Mesenchymal stem cell (in vitro differentiated cells and primary cell): ENCODE data around the gene PSTPIP2.
A peak's percentile ranks its signal among the peaks of the same experiment; 100 is the strongest.

Experiments used
- DNase-seq: peaks from one replicate; pipeline ENCODE4 v3.0.0-alpha.2; 2013
- H2AFZ ChIP-seq: one replicate; pipeline ENCODE4 v1.6.1; 2013; ENCODE audit warnings: low read depth, mild to moderate bottlenecking, control low read depth, inconsistent platforms, low read length, moderate library complexity
- H2AK5ac ChIP-seq: 2 replicates; pipeline ENCODE4 v1.6.1; 2013; ENCODE audit warnings: low read length, moderate library complexity, mild to moderate bottlenecking, inconsistent platforms; ENCODE audit not compliant: severe bottlenecking
- H2BK120ac ChIP-seq: one replicate; pipeline ENCODE4 v1.6.1; 2013; ENCODE audit warnings: low read depth, mild to moderate bottlenecking, inconsistent platforms, low read length, moderate library complexity
- H2BK12ac ChIP-seq, 2 experiments: one replicate each; pipeline ENCODE4 v1.6.1; 2013; ENCODE audit warnings: inconsistent platforms in 2 of 2, low read length in 2 of 2, mild to moderate bottlenecking in 2 of 2, moderate library complexity in 2 of 2, control low read depth in 1 of 2
- H2BK15ac ChIP-seq: one replicate; pipeline ENCODE4 v1.6.1; 2013; ENCODE audit warnings: mild to moderate bottlenecking, low read depth, inconsistent platforms; ENCODE audit not compliant: poor library complexity, severe bottlenecking
- H2BK5ac ChIP-seq: 2 replicates; pipeline ENCODE4 v1.6.1; 2013; ENCODE audit warnings: low read depth, mild to moderate bottlenecking, low read length, control low read depth, inconsistent platforms; ENCODE audit not compliant: poor library complexity, severe bottlenecking
- H3K14ac ChIP-seq, 2 experiments: one replicate each; pipeline ENCODE4 v1.6.1; 2013; ENCODE audit warnings: inconsistent platforms in 2 of 2, low read length in 2 of 2, control low read depth in 1 of 2, mild to moderate bottlenecking in 1 of 2, moderate library complexity in 1 of 2
- H3K18ac ChIP-seq, 2 experiments: one replicate each; pipeline ENCODE4 v1.6.1; 2013; ENCODE audit warnings: inconsistent platforms in 2 of 2, low read length in 2 of 2, control low read depth in 1 of 2, low read depth in 1 of 2, mild to moderate bottlenecking in 1 of 2
- H3K23ac ChIP-seq, 2 experiments: one replicate each; pipeline ENCODE4 v1.6.1; 2013; ENCODE audit warnings: inconsistent platforms in 2 of 2, low read length in 2 of 2, mild to moderate bottlenecking in 2 of 2, moderate library complexity in 2 of 2, control low read depth in 1 of 2
- H3K27ac ChIP-seq: 2 replicates; pipeline ENCODE4 v1.5.1; 2013; ENCODE audit warnings: mild to moderate bottlenecking, moderate library complexity, low read length, control low read depth, inconsistent platforms; ENCODE audit not compliant: poor library complexity, severe bottlenecking
- H3K27me3 ChIP-seq, 2 experiments: 2 replicates each; pipeline versions ENCODE4 v1.6.1 to v1.7.0; 2013; ENCODE audit warnings: low read length in 2 of 2, mild to moderate bottlenecking in 2 of 2, moderate library complexity in 2 of 2, control low read depth in 1 of 2, inconsistent platforms in 1 of 2; ENCODE audit not compliant: control insufficient read depth in 1 of 2, insufficient read depth in 1 of 2
- H3K36me3 ChIP-seq, 2 experiments: 2 replicates each; pipeline versions ENCODE4 v1.6.1 to v1.7.0; 2013; ENCODE audit warnings: low read length in 2 of 2, control low read depth in 1 of 2, inconsistent platforms in 1 of 2, low read depth in 1 of 2, mild to moderate bottlenecking in 1 of 2; ENCODE audit not compliant: insufficient read depth in 2 of 2, control insufficient read depth in 1 of 2
- H3K4ac ChIP-seq, 2 experiments: one replicate each; pipeline ENCODE4 v1.6.1; 2013; ENCODE audit warnings: inconsistent platforms in 2 of 2, low read length in 2 of 2, mild to moderate bottlenecking in 2 of 2, moderate library complexity in 2 of 2, control low read depth in 1 of 2, low read depth in 1 of 2
- H3K4me1 ChIP-seq: 2 replicates; pipeline ENCODE4 v1.6.1; 2013; ENCODE audit warnings: low read depth, low read length, control low read depth; ENCODE audit not compliant: control insufficient read depth, insufficient read depth
- H3K4me2 ChIP-seq: 2 replicates; pipeline ENCODE4 v1.6.1; 2013; ENCODE audit warnings: low read length, mild to moderate bottlenecking, inconsistent platforms; ENCODE audit not compliant: poor library complexity, severe bottlenecking
- H3K4me3 ChIP-seq, 2 experiments: 2 replicates each; pipeline versions ENCODE4 v1.5.1 to v1.7.0; 2013; ENCODE audit warnings: low read length in 2 of 2, mild to moderate bottlenecking in 2 of 2, control low read depth in 1 of 2, low read depth in 1 of 2; ENCODE audit not compliant: insufficient read depth in 1 of 2
- H3K79me1 ChIP-seq: replicated peaks from 2 replicates; pipeline ENCODE4 v1.6.1; 2013; ENCODE audit warnings: mild to moderate bottlenecking, control low read depth, low read length, inconsistent platforms; ENCODE audit not compliant: poor library complexity, severe bottlenecking
- H3K9ac ChIP-seq: 2 replicates; pipeline ENCODE4 v1.7.0; 2013; ENCODE audit warnings: mild to moderate bottlenecking, low read length, moderate library complexity
- H3K9me3 ChIP-seq: 2 replicates; pipeline ENCODE4 v1.7.0; 2013; ENCODE audit warnings: mild to moderate bottlenecking, low read length; ENCODE audit not compliant: control insufficient read depth
- H4K8ac ChIP-seq: one replicate; pipeline ENCODE4 v1.6.1; 2013; ENCODE audit warnings: inconsistent platforms, mild to moderate bottlenecking, low read length, moderate library complexity
- H4K91ac ChIP-seq: one replicate; pipeline ENCODE4 v1.6.1; 2013; ENCODE audit warnings: mild to moderate bottlenecking, low read length, inconsistent platforms
- WGBS: methylation state at CpG from one replicate; pipeline ENCODE4 v1.1.7; 2013; ENCODE audit warnings: mixed read lengths; 5-methylcytosine and 5-hydroxymethylcytosine counted together

The PSTPIP2 gene

GRCh38 chr18:46009125-46009840, 62.8 kb downstream of the PSTPIP2 start:
- no peak overlapping the region for H2BK5ac ChIP-seq
- no peak overlapping the region for H4K8ac ChIP-seq
- H4K91ac ChIP-seq = no peak overlapping the region
- WGBS = 83% methylated on average over 3 of the region's 5 CpGs
- no peak overlapping the region for H2AFZ ChIP-seq
- H3K18ac ChIP-seq = no peak overlapping the region
- no peak overlapping the region for H3K4me3 ChIP-seq
- H2BK120ac ChIP-seq = no peak overlapping the region
- H3K4me1 ChIP-seq = no peaks in the 10 kb centered on the region
- no peak overlapping the region for H3K4me2 ChIP-seq
- no peaks in the 10 kb centered on the region for H3K79me1 ChIP-seq
- no peak for DNase-seq
- no peak overlapping the region for H3K4ac ChIP-seq
- H3K9ac ChIP-seq = no peak overlapping the region
- H3K14ac ChIP-seq = no peak overlapping the region
- H3K27ac ChIP-seq = no peak overlapping the region
- no peak overlapping the region for H3K23ac ChIP-seq
- H2AK5ac ChIP-seq = no peak overlapping the region
- no peak overlapping the region for H2BK12ac ChIP-seq
- no peaks in the 10 kb centered on the region for H3K27me3 ChIP-seq
- no peak overlapping the region for H2BK15ac ChIP-seq
- H3K9me3 ChIP-seq = no peaks in the 10 kb centered on the region
- H3K36me3 ChIP-seq = peaks cover 27 to 46% of the 10 kb centered on the region in 2 experiments

- no peak overlapping the region for H3K14ac ChIP-seq
- H2AFZ ChIP-seq = no peak overlapping the region
- H3K23ac ChIP-seq = no peak overlapping the region
- no peak overlapping the region for H4K8ac ChIP-seq
- H2BK120ac ChIP-seq = no peak overlapping the region
- no peak overlapping the region for H2AK5ac ChIP-seq
- no peak overlapping the region for H3K9ac ChIP-seq
- H3K4me3 ChIP-seq = no peak overlapping the region
- WGBS = 94% methylated on average over 7 of the region's 8 CpGs
- H3K79me1 ChIP-seq = no peaks in the 10 kb centered on the region
- no peak overlapping the region for H4K91ac ChIP-seq
- H3K4me1 ChIP-seq = no peaks in the 10 kb centered on the region
- no peak overlapping the region for H3K4ac ChIP-seq
- no peak for DNase-seq
- H3K18ac ChIP-seq = no peak overlapping the region
- no peak overlapping the region for H3K27ac ChIP-seq
- H3K4me2 ChIP-seq = no peak overlapping the region
- no peak overlapping the region for H2BK5ac ChIP-seq
- H3K27me3 ChIP-seq = no peaks in the 10 kb centered on the region
- no peaks in the 10 kb centered on the region for H3K9me3 ChIP-seq
- H3K36me3 ChIP-seq = peaks cover 23 to 46% of the 10 kb centered on the region in 2 experiments
- no peak overlapping the region for H2BK12ac ChIP-seq
- no peak overlapping the region for H2BK15ac ChIP-seq
Observed at GRCh38 chr18:46008531-46008930, 63.5 kb downstream of the PSTPIP2 start.

GRCh38 chr18:46007165-46007564, 64.9 kb downstream of the PSTPIP2 start:
- Histone ChIP-seq H3K4me2 (no peak overlapping the region), H3K14ac (no peak overlapping the region), H3K18ac (peak overlapping the region in 1 of 2 experiments; percentile 8), H3K9me3 (peaks cover 11% of the 10 kb centered on the region), H2BK15ac (no peak overlapping the region), H4K8ac (no peak overlapping the region), H2AK5ac (no peak overlapping the region), H3K9ac (no peak overlapping the region), H3K4me1 (no peaks in the 10 kb centered on the region), H3K4me3 (no peak overlapping the region), H4K91ac (no peak overlapping the region), H2BK12ac (no peak overlapping the region), H2BK5ac (no peak overlapping the region), H3K27ac (no peak overlapping the region), H3K79me1 (no peaks in the 10 kb centered on the region), H3K23ac (no peak overlapping the region), H2AFZ (no peak overlapping the region), H3K27me3 (no peaks in the 10 kb centered on the region), H3K36me3 (peaks cover 27 to 53% of the 10 kb centered on the region in 2 experiments), H3K4ac (no peak overlapping the region), H2BK120ac (no peak overlapping the region)
- no peak for DNase-seq
- 94% methylated on average over 5 of the region's 5 CpGs for WGBS

DNA sequence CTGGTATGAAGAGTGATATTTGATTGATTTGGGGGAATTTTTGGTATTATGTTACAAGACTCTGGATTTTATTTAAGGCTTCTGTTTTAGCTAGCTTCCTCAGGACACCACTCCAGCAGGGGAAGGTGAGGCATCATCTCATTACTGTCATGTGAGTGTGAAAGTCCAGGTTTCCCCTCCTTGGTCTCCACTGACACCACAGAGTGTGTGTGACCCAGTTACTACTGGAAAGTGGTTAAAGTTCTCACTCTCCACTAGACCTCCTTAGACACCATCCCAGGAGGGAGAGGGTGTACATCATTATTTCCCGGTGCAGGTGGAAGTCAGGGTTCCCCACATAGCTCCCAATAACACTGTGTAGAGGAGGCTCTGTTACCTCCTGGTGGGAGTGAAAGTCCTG, 69.1 kb downstream of the PSTPIP2 start:
- H2BK15ac ChIP-seq = no peak overlapping the region
- no peak overlapping the region for H3K27ac ChIP-seq
- no peak overlapping the region for H3K4ac ChIP-seq
- no peak overlapping the region for H2AK5ac ChIP-seq
- H4K91ac ChIP-seq = no peak overlapping the region
- peaks cover 19 to 30% of the 10 kb centered on the region in 2 experiments for H3K36me3 ChIP-seq
- no peak overlapping the region for H2BK120ac ChIP-seq
- H2AFZ ChIP-seq = no peak overlapping the region
- no peak overlapping the region for H3K14ac ChIP-seq
- H4K8ac ChIP-seq = no peak overlapping the region
- no peak overlapping the region for H3K18ac ChIP-seq
- no peak overlapping the region for H3K23ac ChIP-seq
- H2BK5ac ChIP-seq = no peak overlapping the region
- H3K9me3 ChIP-seq = peaks cover 19% of the 10 kb centered on the region
- DNase-seq = no peak
- no peak overlapping the region for H3K4me3 ChIP-seq
- no peaks in the 10 kb centered on the region for H3K79me1 ChIP-seq
- H2BK12ac ChIP-seq = no peak overlapping the region
- H3K9ac ChIP-seq = no peak overlapping the region
- no CpG with 5 or more reads among the region's 1 CpG for WGBS
- H3K4me2 ChIP-seq = no peak overlapping the region
- H3K4me1 ChIP-seq = no peaks in the 10 kb centered on the region
- no peaks in the 10 kb centered on the region for H3K27me3 ChIP-seq
